T-helper 9 cell (primary cell): Measurements from ENCODE around the gene AFG1L.
"Not testable (repeated sequence)": the region's sequence is repeated elsewhere in the genome, so short reads cannot be mapped to it uniquely, and the experiment has no call there.

Experiments
- DNase-seq: peaks from one replicate; pipeline ENCODE4 v3.0.0-alpha.2; 2020

Gene AFG1L

DNA sequence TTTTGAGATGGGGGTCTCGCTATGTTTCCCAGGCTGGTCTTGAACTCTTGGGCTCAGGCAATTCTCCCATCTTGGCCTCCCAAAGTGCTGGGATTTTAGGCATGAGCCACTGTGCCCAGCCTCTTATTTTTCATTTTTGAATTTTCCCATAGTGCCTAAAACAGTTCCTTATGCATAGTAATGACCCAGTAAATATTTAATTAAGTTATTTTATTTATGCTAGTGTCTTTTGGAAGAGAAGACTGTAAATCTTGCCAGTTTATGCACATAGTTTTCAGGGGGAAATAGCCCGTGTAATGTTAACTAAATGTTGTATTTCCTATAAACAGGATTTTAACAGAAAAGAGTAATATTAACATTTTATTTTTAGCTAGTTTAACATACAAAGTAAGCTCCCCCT lies 60.3 kb downstream of the AFG1L start:
- no peak for DNase-seq

DNA sequence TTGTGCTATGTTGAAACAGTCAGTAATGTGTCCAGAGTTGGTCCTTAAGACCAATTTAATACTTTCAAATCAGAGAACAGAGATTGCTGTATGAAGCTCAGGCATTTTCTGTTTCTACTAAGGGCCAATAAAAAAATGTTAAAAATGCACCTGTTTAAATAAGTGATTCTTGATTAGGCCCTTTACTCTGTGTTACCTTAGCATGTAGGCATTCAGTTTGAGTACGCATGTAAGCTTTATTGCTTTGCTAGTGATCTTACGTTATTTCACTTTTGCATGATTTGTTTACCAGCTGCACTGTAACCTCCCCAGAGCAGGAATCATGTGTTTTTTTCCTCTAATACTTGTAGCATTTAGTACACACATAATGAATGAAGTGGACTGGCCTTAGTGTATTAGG lies 61.0 kb downstream of the AFG1L start:
- DNase-seq: no peak

- DNase-seq: no peak
Measured at GRCh38 chr6:108359901-108360882, 65.3 kb downstream of the AFG1L start.

DNA sequence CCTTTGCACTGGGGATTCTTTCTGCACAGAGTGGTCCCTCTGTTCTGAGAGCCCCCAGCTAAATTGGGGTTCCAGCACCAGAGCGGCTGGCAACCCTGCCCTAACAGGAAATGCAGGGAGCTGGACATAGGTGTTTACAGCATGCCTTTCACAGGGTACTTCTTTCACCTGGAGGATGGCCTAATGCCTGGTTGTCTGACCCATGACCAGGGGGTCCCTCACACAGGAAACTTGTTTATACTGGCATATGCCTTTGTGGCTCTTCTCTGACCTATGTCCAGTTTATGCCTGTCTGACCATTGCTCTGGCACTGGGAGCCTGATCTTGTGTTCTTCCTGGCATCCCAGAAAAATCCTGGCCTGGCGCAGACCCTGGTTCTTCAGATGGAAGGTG lies 66.1 kb downstream of the AFG1L start:
- no peak for DNase-seq

GRCh38 chr6:108361312-108361932 lies 66.6 kb downstream of the AFG1L start:
- DNase-seq: no peak

- no peak for DNase-seq
Measured at GRCh38 chr6:108362455-108362854, 67.6 kb downstream of the AFG1L start.

DNA sequence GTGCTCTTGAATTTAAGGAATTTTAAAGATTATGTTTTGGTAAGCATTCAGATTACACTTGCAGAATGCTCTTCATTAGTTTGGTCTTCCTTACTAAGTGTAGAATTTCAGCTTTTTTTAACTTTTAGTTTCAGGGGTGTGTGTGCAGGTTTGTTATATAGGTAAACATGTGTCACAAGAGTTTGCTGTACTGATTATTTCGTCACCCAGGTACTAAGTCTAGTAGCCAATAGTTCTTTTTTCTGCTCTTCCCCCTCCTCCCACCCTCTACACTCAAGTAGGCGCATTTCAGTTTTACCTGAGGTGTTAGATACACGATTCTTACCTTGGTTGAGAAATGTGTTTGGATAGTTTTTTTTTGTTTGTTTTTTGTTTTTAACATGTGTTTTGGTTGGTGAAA lies 68.3 kb downstream of the AFG1L start:
- DNase-seq: no peak

- no peak for DNase-seq
Measured at GRCh38 chr6:108363889-108364313, 69.0 kb downstream of the AFG1L start.

GRCh38 chr6:108364470-108364869 lies 69.6 kb downstream of the AFG1L start:
- no peak for DNase-seq

DNA sequence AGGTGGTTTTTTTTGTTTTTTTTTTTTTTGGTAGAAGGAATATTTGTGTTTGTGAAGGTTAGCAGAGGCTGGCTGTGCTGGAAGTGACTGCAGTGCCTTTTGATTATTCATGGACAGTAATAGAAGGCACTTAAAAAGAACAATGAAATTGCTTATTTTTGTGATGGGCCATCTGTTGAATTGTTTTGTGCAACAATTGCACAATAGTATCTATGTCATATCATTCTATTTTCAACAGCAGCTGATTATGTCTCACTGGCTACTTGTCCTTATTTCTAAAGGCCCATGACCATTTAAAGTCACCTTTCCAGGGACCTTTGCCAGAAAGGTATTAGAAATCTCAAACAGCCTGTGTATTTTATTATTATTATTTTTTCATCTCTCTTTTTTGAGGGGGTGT lies 70.6 kb downstream of the AFG1L start:
- DNase-seq: no peak

DNA sequence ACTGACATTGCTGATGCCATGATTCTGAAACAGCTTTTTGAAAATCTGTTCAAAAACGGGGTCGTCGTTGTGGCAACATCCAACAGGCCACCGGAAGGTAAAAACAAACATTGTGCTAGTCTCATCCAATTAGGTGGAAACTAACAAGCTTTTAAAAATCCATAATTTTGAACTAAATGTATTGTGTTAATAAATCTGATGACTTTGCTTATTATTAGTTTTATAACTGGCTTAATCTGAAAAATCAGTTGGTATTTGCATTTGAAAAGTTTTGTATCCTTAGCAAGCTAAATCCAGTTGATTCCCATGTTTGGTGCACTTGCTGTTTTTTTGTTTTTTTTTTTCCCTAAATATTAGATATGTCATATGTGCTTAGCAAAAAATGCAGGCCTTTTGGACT lies 71.4 kb downstream of the AFG1L start:
- DNase-seq: no peak

GRCh38 chr6:108368431-108369030 lies 73.7 kb downstream of the AFG1L start:
- DNase-seq: no peak

DNA sequence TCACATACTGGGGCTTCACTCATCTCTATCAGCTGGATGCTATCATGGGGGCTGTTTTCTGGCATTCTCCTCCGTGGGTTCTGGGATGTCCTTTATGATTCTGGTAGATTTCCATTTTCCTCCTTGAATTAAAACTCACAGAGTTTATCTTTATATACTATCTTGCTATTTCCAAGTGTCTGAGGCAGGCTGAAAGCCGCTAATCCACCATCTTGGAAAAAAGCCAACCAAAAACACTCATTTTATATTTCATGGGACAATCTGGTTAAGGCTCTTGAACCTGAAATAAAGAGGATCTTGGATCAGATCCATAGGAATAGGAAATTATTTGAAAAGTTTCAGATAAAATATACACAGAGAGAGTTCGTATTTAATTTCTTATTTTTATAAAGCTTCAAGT lies 86.0 kb downstream of the AFG1L start:
- no peak for DNase-seq

GRCh38 chr6:108383981-108384380 lies 89.1 kb downstream of the AFG1L start:
- DNase-seq: no peak

DNA sequence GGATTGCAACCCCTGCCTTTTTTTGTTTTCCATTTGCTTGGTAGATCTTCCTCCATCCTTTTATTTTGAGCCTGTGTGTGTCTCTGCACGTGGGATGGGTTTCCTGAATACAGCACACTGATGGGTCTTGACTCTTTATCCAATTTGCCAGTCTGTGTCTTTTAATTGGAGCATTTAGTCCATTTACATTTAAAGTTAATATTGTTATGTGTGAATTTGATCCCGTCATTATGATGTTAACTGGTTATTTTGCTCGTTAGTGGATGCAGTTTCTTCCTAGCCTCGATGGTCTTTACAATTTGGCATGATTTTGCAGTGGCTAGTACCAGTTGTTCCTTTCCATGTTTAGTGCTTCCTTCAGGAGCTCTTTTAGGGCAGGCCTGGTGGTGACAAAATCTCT lies 94.3 kb downstream of the AFG1L start:
- not testable (repeated sequence) for DNase-seq

DNA sequence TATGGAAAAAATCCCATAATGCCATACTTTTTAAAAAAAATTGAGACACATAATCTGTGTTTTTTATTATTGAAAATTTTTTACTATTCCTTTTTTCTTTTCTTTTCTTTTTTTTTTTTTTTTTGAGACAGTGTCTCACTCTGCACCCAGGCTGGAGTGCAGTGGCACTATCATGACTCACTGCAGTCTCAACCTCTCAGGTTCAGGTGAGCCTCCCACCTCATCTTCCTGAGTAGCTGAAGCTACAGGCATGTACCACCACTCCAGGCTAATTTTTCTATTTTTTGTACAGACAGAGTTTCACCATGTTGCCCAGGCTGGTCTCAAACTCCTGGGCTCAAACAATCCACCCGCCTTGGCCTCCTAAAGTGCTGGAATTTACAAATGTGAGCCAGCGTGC lies 100.4 kb downstream of the AFG1L start:
- no peak for DNase-seq

DNA sequence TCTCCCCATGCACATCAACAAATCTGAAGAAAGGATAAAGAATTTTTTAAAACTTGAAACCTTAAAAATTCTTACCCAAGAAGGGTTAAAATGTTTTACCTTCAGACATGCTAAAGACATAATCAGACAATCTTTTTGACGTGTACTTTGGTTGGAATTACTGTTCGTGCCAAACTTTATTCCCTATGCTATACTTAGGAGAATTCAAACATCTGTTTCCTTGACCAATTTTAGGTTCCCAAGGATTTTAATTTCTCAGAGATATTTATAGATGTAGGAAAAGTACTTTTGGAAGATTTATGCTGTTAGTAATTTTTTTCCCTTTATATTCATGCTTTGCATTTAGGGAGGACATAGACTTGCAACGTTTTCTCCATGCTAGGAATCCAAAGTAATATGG lies 108.4 kb downstream of the AFG1L start:
- DNase-seq: no peak

DNA sequence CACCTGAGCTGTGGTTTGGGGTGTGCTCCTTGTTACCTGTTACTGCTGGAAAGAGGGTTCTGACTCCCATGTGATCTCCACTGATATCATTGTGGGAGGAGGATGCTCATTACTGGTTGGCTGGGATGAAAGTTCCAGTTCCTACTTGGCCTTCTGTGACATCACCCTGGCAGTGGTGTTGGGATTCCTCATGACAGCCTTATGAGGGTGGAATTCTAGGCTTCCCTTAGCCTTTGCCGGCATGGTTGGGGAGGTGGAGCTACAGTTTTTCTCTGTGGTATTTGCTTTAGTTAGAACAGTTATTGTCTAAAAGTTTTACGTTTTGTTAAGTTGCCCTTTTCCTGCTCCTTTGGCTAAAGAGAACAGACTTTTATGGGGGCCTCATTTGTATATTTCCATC lies 112.1 kb downstream of the AFG1L start:
- no peak for DNase-seq

- DNase-seq: no peak
Measured at GRCh38 chr6:108407904-108408827, 113.3 kb downstream of the AFG1L start.

- DNase-seq: no peak
Measured at GRCh38 chr6:108408861-108409260, 114.0 kb downstream of the AFG1L start.

GRCh38 chr6:108416047-108416833 lies 121.4 kb downstream of the AFG1L start:
- not testable (repeated sequence) for DNase-seq

GRCh38 chr6:108417027-108417426 lies 122.2 kb downstream of the AFG1L start:
- no peak for DNase-seq
